MM.1S (cell line): Measurements from ENCODE around the gene RBM46.

Experiments
- DNase-seq: peaks from one replicate; pipeline ENCODE4 v3.0.0-alpha.2; 2015
- H2AFZ ChIP-seq: fragments of 300-600 bp; sonication (generic); 2 replicates; pipeline ENCODE4 v1.6.0; 2016; ENCODE audit warnings: antibody characterized with exemption, low read length
- H3F3A ChIP-seq: fragments of 300-600 bp; sonication (generic); 2 replicates; pipeline ENCODE4 v1.6.1; 2016; ENCODE audit warnings: mild to moderate bottlenecking, antibody characterized with exemption, low read length, moderate library complexity, mixed read lengths; ENCODE audit not compliant: insufficient read depth
- H3K27ac ChIP-seq: fragments of 300-600 bp; sonication (generic); 2 replicates; pipeline ENCODE4 v1.5.1; 2016; ENCODE audit warnings: mild to moderate bottlenecking, low read length
- H3K27me3 ChIP-seq: fragments of 300-600 bp; sonication (generic); replicated peaks from 2 replicates; pipeline ENCODE4 v1.6.0; 2016; ENCODE audit warnings: low read length; ENCODE audit not compliant: insufficient read depth
- H3K36me3 ChIP-seq: fragments of 300-600 bp; sonication (generic); replicated peaks from 2 replicates; pipeline ENCODE4 v1.6.1; 2016; ENCODE audit warnings: mild to moderate bottlenecking, low read length, mixed read lengths; ENCODE audit not compliant: insufficient read depth
- H3K4me1 ChIP-seq: fragments of 300-600 bp; sonication (generic); 2 replicates; pipeline ENCODE4 v1.6.1; 2016; ENCODE audit warnings: low read length, mixed read lengths
- H3K4me2 ChIP-seq: fragments of 300-600 bp; sonication (generic); 2 replicates; pipeline ENCODE4 v1.6.0; 2016; ENCODE audit warnings: low read depth, low read length
- H3K4me3 ChIP-seq: fragments of 300-600 bp; sonication (generic); 2 replicates; pipeline ENCODE4 v1.5.1; 2016; ENCODE audit warnings: low read length, mixed read lengths
- H3K79me2 ChIP-seq: fragments of 300-600 bp; sonication (generic); 2 replicates; pipeline ENCODE4 v1.6.1; 2016; ENCODE audit warnings: mixed run types, low read length, mixed read lengths
- H3K9ac ChIP-seq: fragments of 300-600 bp; sonication (generic); 2 replicates; pipeline ENCODE4 v1.6.1; 2016; ENCODE audit warnings: low read length, mixed read lengths
- H3K9me2 ChIP-seq: fragments of 300-600 bp; sonication (generic); replicated peaks from 2 replicates; pipeline ENCODE4 v1.6.1; 2016; ENCODE audit warnings: mild to moderate bottlenecking, low read length, mixed read lengths; ENCODE audit not compliant: insufficient read depth
- H3K9me3 ChIP-seq: fragments of 300-600 bp; sonication (generic); replicated peaks from 2 replicates; pipeline ENCODE4 v1.6.1; 2016; ENCODE audit warnings: mild to moderate bottlenecking, low read length, mixed read lengths; ENCODE audit not compliant: insufficient read depth
- H4K20me1 ChIP-seq: fragments of 300-600 bp; sonication (generic); 2 replicates; pipeline ENCODE4 v1.6.1; 2016; ENCODE audit warnings: mild to moderate bottlenecking, low read length, moderate library complexity, mixed read lengths; ENCODE audit not compliant: insufficient read depth
- EZH2 ChIP-seq: fragments of 300-600 bp; sonication (generic); optimal IDR thresholded peaks from 2 replicates; pipeline ENCODE3; 2017; ENCODE audit warnings: low read depth, mild to moderate bottlenecking, antibody characterized with exemption, low read length, mixed read lengths
- EZH2phosphoT487 ChIP-seq: fragments of 300-600 bp; sonication (generic); IDR thresholded peaks from 2 replicates; pipeline ENCODE4 v1.6.1; 2018; ENCODE audit warnings: antibody characterized with exemption, low read length
- TF ChIP-seq, protein P1 (sequence below): fragments of 300-600 bp; sonication (generic); IDR thresholded peaks from 2 replicates; pipeline ENCODE4 v1.5.1; 2016; ENCODE audit warnings: antibody characterized with exemption, low read length, mixed read lengths

RBM46 gene

DNA sequence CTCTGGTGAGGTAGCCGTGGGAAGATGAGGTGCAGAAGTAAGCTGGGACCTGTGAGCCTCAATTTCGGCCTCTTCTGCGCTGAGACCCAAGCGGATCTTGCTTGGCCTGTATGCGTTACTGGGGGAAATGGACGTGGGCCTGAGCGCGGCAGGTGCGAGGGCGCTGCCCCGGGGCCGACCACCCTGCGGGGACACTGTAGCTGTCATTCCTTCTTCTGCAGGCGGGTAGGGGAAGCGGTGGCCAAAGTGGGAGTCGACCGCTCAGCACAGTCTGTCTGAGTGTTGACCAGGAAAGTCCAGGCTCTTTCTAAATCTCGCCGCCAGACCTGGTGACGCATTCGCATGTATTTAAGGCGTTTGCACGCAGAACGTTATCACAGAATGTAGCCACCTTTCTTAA lies 40.6 kb upstream of the RBM46 start:
- Histone ChIP-seq H3K9ac (no peak overlapping the region), H3K9me3 (no peaks in the 10 kb centered on the region), H3K4me2 (no peak overlapping the region), H3K4me1 (no peaks in the 10 kb centered on the region), H3K9me2 (no peaks in the 10 kb centered on the region), H4K20me1 (no peaks in the 10 kb centered on the region), H3K4me3 (no peak overlapping the region), H3K36me3 (no peaks in the 10 kb centered on the region), H2AFZ (no peak overlapping the region), H3K79me2 (no peaks in the 10 kb centered on the region), H3K27me3 (no peaks in the 10 kb centered on the region), H3F3A (no peaks in the 10 kb centered on the region), H3K27ac (no peak overlapping the region)
- DNase-seq, result no peak
- no peak for TF ChIP-seq EZH2

DNA sequence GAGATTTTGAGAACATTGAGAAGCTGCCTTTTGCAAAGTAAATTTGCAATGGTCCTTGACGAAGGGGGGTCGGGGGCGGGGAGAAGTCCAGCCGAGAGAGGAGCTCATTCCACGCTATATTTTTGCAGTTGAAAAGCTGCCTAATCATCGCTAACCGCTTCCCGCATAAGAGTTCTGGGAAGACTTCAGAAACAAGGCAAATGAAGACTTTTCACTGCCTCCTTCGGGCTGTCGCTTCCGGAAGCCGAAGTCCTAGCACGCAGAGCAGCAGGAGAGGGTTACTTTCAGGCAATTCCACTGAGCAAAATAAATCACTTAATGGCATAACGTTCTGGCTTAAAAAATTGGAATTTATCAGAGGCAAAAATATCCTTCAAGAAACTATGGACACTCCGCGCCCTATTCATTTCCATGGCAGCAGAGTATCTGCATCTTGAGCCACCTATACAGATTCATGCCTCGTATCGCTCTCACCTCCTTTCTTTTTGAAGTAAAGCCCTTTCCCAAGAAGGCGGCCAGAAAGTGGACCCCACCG lies 39.9 kb upstream of the RBM46 start:
- no peak overlapping the region for H3K9ac ChIP-seq
- H3K4me2 ChIP-seq, result no peak overlapping the region
- H3K27ac ChIP-seq, result no peak overlapping the region
- no peaks in the 10 kb centered on the region for H3K9me3 ChIP-seq
- no peak for DNase-seq
- no peak overlapping the region for H3K4me3 ChIP-seq
- TF ChIP-seq, protein P1, sequence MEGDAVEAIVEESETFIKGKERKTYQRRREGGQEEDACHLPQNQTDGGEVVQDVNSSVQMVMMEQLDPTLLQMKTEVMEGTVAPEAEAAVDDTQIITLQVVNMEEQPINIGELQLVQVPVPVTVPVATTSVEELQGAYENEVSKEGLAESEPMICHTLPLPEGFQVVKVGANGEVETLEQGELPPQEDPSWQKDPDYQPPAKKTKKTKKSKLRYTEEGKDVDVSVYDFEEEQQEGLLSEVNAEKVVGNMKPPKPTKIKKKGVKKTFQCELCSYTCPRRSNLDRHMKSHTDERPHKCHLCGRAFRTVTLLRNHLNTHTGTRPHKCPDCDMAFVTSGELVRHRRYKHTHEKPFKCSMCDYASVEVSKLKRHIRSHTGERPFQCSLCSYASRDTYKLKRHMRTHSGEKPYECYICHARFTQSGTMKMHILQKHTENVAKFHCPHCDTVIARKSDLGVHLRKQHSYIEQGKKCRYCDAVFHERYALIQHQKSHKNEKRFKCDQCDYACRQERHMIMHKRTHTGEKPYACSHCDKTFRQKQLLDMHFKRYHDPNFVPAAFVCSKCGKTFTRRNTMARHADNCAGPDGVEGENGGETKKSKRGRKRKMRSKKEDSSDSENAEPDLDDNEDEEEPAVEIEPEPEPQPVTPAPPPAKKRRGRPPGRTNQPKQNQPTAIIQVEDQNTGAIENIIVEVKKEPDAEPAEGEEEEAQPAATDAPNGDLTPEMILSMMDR, result no peak
- TF ChIP-seq EZH2phosphoT487, result no peak
- TF ChIP-seq EZH2, result no peak
- H4K20me1 ChIP-seq, result no peaks in the 10 kb centered on the region
- H3F3A ChIP-seq, result no peaks in the 10 kb centered on the region
- no peaks in the 10 kb centered on the region for H3K79me2 ChIP-seq
- no peaks in the 10 kb centered on the region for H3K9me2 ChIP-seq
- no peaks in the 10 kb centered on the region for H3K27me3 ChIP-seq
- H3K36me3 ChIP-seq, result no peaks in the 10 kb centered on the region
- H3K4me1 ChIP-seq, result no peaks in the 10 kb centered on the region
- no peak overlapping the region for H2AFZ ChIP-seq

DNA sequence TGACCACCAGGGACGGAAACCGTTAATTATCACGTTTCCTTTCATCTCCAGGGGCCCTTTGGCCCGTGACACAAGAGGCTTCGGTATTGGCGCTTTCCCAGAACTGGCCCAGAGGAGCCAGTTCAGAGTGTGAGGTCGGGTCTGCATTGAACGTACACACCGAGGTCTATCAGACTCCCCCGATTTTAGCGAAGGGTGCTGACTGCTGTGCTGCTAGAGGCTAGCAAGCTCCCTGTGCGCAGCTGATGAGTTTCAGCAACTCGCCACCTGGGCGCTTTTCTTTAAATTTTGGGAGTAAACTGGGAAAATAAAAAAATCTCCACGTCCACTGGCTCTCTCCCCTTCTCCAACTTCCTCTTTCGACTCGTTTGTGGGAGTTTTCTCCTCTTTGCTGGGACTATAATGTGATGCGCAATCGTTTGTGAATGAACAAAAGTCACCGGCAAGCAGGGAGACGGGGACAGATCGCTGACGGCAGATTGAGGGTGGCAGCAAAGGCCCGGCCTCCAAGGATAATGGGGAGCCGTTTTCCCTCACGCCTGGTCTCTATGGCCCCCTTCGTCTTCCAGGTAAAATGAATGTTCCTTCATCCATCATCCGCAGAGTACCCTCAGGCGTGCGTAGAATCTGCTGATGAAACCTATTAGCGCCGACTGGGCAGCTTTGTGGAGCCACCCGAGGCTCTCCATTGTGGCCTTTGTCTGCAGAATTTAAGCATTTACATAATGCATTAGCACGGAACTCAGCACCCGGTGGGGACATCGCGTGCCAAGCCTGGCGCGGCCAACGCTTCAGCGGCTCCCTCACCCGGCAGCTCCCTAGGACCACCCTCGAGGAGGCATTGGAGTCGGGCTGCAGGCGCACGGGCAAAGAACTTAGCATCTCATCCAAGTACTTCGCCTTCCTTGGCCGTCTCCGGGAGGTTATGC lies 38.9 kb upstream of the RBM46 start:
- no peak overlapping the region for H3K9ac ChIP-seq

More for the DNA sequence above, 38.9 kb upstream of the RBM46 start:
- Histone ChIP-seq H3K4me1 (no peaks in the 10 kb centered on the region), H3K27me3 (no peaks in the 10 kb centered on the region), H3K9me3 (no peaks in the 10 kb centered on the region), H3K27ac (no peak overlapping the region), H3K4me2 (no peak overlapping the region), H3K9me2 (no peaks in the 10 kb centered on the region), H3F3A (no peaks in the 10 kb centered on the region), H3K36me3 (no peaks in the 10 kb centered on the region), H4K20me1 (no peaks in the 10 kb centered on the region), H2AFZ (no peak overlapping the region), H3K79me2 (no peaks in the 10 kb centered on the region), H3K4me3 (no peak overlapping the region)
- TF ChIP-seq, protein P1, result no peak
- TF ChIP-seq EZH2 (no peak), EZH2phosphoT487 (no peak)
- DNase-seq, result no peak
